C4-2B (cell line): ENCODE results near the gene TRAPPC14.

Source experiments
- ZFX ChIP-seq: fragments of 450-650 bp; IDR thresholded peaks from 2 replicates; pipeline ENCODE4 v1.6.1; 2017
- TF ChIP-seq, protein P1 (sequence below): fragments of 450-650 bp; conservative IDR thresholded peaks from 2 replicates; pipeline ENCODE4 v1.5.1; 2017; ENCODE audit warnings: mild to moderate bottlenecking

DNA sequence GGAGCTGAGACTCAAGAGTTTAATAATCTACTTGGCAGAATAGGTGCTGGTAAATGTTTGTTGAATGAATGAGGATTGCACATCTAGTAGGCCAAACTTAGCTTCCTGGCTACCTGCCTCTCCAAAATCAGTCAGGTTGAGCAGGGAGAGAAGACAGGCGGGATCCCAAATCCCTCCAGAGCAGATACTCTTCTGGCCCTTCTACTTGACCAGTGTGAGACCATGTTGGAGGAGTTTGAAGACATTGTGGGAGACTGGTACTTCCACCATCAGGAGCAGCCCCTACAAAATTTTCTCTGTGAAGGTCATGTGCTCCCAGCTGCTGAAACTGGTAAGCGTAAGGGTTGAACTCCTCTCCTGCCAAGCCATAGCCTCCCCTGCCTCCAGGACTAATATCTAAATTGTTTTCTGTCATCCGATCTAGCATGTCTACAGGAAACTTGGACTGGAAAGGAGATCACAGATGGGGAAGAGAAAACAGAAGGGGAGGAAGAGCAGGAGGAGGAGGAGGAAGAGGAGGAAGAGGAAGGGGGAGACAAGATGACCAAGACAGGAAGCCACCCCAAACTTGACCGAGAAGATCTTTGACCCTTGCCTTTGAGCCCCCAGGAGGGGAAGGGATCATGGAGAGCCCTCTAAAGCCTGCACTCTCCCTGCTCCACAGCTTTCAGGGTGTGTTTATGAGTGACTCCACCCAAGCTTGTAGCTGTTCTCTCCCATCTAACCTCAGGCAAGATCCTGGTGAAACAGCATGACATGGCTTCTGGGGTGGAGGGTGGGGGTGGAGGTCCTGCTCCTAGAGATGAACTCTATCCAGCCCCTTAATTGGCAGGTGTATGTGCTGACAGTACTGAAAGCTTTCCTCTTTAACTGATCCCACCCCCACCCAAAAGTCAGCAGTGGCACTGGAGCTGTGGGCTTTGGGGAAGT lies 34.0 kb downstream of the TRAPPC14 start:
- TF ChIP-seq, protein P1, sequence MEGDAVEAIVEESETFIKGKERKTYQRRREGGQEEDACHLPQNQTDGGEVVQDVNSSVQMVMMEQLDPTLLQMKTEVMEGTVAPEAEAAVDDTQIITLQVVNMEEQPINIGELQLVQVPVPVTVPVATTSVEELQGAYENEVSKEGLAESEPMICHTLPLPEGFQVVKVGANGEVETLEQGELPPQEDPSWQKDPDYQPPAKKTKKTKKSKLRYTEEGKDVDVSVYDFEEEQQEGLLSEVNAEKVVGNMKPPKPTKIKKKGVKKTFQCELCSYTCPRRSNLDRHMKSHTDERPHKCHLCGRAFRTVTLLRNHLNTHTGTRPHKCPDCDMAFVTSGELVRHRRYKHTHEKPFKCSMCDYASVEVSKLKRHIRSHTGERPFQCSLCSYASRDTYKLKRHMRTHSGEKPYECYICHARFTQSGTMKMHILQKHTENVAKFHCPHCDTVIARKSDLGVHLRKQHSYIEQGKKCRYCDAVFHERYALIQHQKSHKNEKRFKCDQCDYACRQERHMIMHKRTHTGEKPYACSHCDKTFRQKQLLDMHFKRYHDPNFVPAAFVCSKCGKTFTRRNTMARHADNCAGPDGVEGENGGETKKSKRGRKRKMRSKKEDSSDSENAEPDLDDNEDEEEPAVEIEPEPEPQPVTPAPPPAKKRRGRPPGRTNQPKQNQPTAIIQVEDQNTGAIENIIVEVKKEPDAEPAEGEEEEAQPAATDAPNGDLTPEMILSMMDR, result no peak
- no peak for TF ChIP-seq ZFX
